ENCODE measurements around the gene MOB2.

GRCh38 chr11:1439341-1439740, 47.2 kb downstream of the MOB2 start:
- no peak for TF ChIP-seq CTCF (IDR thresholded peaks at IDR 0.05; ENCODE audit: insufficient read depth, low read depth, low read length)
- TF ChIP-seq EZH2 (IDR thresholded peaks at IDR 0.05; ENCODE audit: insufficient read depth, low read length), result no peak
